Stimulated activated naive CD4-positive, alpha-beta T cell treated with Interleukin-2 at 50 U/mL for 16 hours (primary cell): ENCODE results near the gene ATP6V0E1.
"Not testable (repeated sequence)": the region's sequence is repeated elsewhere in the genome, so short reads cannot be mapped to it uniquely, and the experiment has no call there.

Experiments
- DNase-seq: peaks from one replicate; lab custom pipeline; 2025; lab: John Stamatoyannopoulos, UW

Gene ATP6V0E1

GRCh38 chr5:173075970-173076369 lies 92.4 kb downstream of the ATP6V0E1 start:
- DNase-seq = no peak

GRCh38 chr5:173076471-173076870 lies 92.9 kb downstream of the ATP6V0E1 start:
- DNase-seq = not testable (repeated sequence)

- DNase-seq = no peak
Observed at GRCh38 chr5:173078878-173079277, 95.3 kb downstream of the ATP6V0E1 start.
